ENCODE data around the gene PHKA1. TPM values are rescaled to one million over a fixed set of nuclear protein-coding genes. Genes with fewer than 3 reads are reported as not detected.

The PHKA1 gene
- 6.7 and 11.8 TPM in 2 replicates for total RNA-seq

DNA sequence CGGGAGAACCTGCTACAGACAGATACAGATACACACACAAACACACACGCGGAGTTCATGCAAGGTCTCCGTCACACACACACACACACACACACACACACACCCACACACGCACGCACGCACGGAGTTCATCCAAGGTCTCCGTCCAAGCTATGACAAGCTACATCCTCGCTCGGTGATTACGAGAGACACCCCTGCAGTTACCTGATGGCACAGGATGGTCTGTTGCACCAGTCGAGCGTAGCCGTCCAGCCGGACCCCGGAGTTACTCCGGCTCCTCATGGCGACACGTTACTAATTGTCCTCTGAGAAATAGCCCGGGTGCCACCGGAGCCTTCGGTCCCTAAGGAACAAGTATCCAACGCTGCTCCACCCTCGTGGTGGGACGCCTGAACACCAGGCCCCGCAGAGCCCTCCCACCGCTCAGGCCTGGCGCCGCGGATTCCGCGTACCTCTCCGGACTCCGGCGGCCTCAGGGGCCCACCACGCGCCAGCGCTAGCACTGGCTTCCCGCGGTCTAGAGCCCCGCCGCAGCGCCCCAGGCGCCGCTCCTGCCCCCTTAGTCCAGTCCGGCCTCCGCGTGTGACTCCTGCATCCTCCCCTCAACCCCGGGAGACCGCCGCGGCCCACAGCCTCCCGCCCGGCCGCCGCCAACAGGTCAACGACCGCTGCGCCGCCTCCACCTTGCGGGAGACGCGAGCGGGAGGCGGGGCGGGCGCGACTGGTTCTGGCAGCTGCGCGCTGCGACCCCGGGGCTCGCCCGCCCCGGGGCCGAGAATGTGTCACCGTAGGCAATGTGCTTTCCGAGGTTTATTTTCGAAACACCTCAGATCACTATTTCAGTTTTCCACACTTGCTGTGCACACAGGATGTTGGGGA, at the start of gene PHKA1:
Gene PHKA1, minus strand, starts transcription at position 708 of the 879 bp plus-strand sequence. Its CDS starts 426 bp downstream, at position 282.

DNA sequence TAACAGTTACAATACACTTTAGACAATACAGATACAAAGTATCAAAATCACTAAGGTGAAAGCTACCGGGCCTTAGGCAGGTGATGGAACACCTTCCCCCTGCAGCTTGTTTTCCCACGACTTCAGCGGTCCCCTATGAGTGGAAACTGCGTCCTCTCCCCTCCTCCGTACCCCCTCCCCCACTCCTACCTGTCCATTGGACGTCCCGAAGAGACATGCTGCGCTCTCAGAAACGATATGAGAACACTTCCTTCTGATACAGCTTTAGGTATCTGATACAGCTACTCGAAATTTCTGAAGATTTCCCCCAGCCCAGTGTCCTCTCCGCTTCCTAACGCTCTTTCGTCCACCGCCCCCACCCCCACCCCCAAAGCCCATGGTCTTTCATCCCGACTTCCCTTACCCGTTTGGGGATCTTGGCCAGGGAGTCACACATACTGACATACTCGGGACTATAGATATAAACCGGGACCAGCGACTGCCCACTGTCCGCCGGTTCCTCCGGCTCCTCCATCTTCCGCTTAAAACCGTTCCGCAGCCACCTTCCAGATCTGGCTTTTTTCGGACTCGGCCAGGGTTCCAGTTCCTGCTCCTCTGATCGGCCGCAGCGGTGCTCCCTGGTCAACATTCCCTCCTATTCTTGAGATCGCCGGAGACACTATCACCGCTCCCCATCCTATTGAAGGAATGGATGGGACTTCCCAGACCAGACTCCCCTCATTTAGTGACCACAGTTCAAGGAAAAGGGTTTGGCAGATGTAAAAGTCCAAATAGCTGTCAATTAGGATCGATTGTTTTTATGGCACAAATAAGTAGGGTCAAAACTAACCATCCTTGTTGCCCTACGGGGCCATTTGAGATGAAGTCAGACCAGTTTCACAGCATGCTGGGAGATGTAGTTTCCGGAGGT, 141.6 kb downstream of the PHKA1 start, which contains the start of gene HDAC8:
Gene HDAC8, minus strand, starts transcription at position 596 of the 910 bp plus-strand sequence. Its CDS starts 82 bp downstream, at position 514.

Other genes with a start within 250 kb of the PHKA1 start
- gene HDAC8, start 141.5 kb downstream of the PHKA1 start, total RNA-seq = 22.4 and 25.8 TPM in 2 replicates
- not detected in 2 replicates for gene DMRTC1B, start 62.6 kb upstream of the PHKA1 start, total RNA-seq
- gene FAM236B, start 68.4 kb upstream of the PHKA1 start, total RNA-seq = not detected in 2 replicates
- gene FAM236D, start 93.9 kb upstream of the PHKA1 start, total RNA-seq = not detected in 2 replicates
- gene FAM236C, start 198.3 kb upstream of the PHKA1 start, total RNA-seq = not detected in 2 replicates
- not detected in 2 replicates for gene FAM236A, start 223.9 kb upstream of the PHKA1 start, total RNA-seq
- gene DMRTC1, start 229.5 kb upstream of the PHKA1 start, total RNA-seq = not detected in 2 replicates